ENCODE results near the gene PEAK3. TPM values are rescaled to one million over a fixed set of nuclear protein-coding genes. Genes with fewer than 3 reads are reported as not detected.

PEAK3 gene
- polyA plus RNA-seq, 1 of the 3 experiments (the other 2 are of a cell fraction), result not detected

- no peaks in the 10 kb centered on the region for H3K9me3 ChIP-seq
- CTCF ChIA-PET, result interaction anchor here (11.9 kb wide), 1 partner anchor 32 kb away, joined by 284 read pairs; the partner anchor contains the start of gene LINGO3
Observed at GRCh38 chr19:2280633-2281264, 1.2 kb downstream of the PEAK3 start.

More at GRCh38 chr19:2280633-2281264, 1.2 kb downstream of the PEAK3 start:
- H3K27ac ChIP-seq (ENCODE audit: low read depth in 2 of 2, low read length in 1 of 2), result no peak overlapping the region
- H3K79me2 ChIP-seq (ENCODE audit: insufficient read depth), result peaks cover 4% of the 10 kb centered on the region; the same call in 1 of the 2 replicates
- no peak overlapping the region for H3K4me2 ChIP-seq
- POLR2A ChIA-PET, result interaction anchor here (0.8 kb wide), 1 partner anchor 127 kb away, joined by 4 read pairs; no protein-coding TSS in a partner anchor
- no peak overlapping the region for H3K4me3 ChIP-seq (ENCODE audit: low read depth in 2 of 2, low read length in 1 of 2)
- H4K20me1 ChIP-seq (ENCODE audit: insufficient read depth), result no peaks in the 10 kb centered on the region
- no peaks in the 10 kb centered on the region for H3K36me3 ChIP-seq (replicated peaks in 1 of 2; ENCODE audit: control insufficient read depth in 1 of 2, insufficient read depth in 2 of 2, low read length in 1 of 2)
- WGBS (ENCODE audit: low lambda C conversion rate), result 89% methylated on average over 24 of the region's 26 CpGs
- H3K9me2 ChIP-seq, result no peaks in the 10 kb centered on the region
- H3K9ac ChIP-seq, result no peak overlapping the region
- H3K4me1 ChIP-seq (ENCODE audit: control insufficient read depth in 1 of 2, insufficient read depth in 2 of 2, low read depth in 1 of 2, low read length in 1 of 2), result peaks cover 0 to 8% of the 10 kb centered on the region in 2 experiments; a peak in 1 of 4 replicates
- DNase-seq, result no peak
- TF ChIP-seq RCOR1 (IDR thresholded peaks at IDR 0.05; ENCODE audit: low read length) (no peak), RFX5 (IDR thresholded peaks at IDR 0.05; ENCODE audit: low read length) (no peak), REST (IDR thresholded peaks at IDR 0.05; ENCODE audit: low read depth, low read length) (no peak), PBX3 (IDR thresholded peaks at IDR 0.05) (no peak), ELF1 (IDR thresholded peaks at IDR 0.05) (no peak), GATA2 (CRISPR knock-in tag; IDR thresholded peaks at IDR 0.05) (no peak)
- peaks cover 3% of the 10 kb centered on the region for H3F3A ChIP-seq (replicated peaks; ENCODE audit: insufficient read depth)
- no peaks in the 10 kb centered on the region for H3K27me3 ChIP-seq (ENCODE audit: insufficient read depth)
- H2AFZ ChIP-seq (ENCODE audit: low read depth), result no peak overlapping the region

All from SK-N-SH (cell line).